Naive thymus-derived CD4-positive, alpha-beta T cell (primary cell): ENCODE results near the gene SLC44A1. TPM values are rescaled to one million over a fixed set of nuclear protein-coding genes. Genes with fewer than 3 reads are reported as not detected.

Source experiments
- ATAC-seq: fragments of 150-1000 bp; cut with Tn5 transposase; 2 replicates; pipeline ENCODE4 v1.10.0; 2021; ENCODE audit warnings: mild to moderate bottlenecking, moderate library complexity
- CTCF ChIA-PET: fragments of 350-600 bp; sonication (Branson Sonifier 250); formaldehyde crosslinking; loops from one replicate; lab custom pipeline; 2021; ENCODE audit warnings: antibody characterized with exemption; lab: Charles Lee
- POLR2A ChIA-PET: fragments of 350-600 bp; sonication (Branson Sonifier 250); formaldehyde crosslinking; loops from one replicate; lab custom pipeline; 2021; ENCODE audit warnings: antibody characterized with exemption, inconsistent platforms; lab: Charles Lee
- DNase-seq, 9 donors: peaks; one replicate each; pipeline versions ENCODE4 v3.0.0 to v3.0.0-alpha.2; 2020 to 2022; ENCODE audit warnings: mixed read lengths in 1 of 9
- H3K27ac ChIP-seq: one replicate; pipeline ENCODE4 v1.7.0; 2013; ENCODE audit warnings: mild to moderate bottlenecking, low read depth, low read length, moderate library complexity
- H3K27me3 ChIP-seq, 2 donors: one replicate each; pipeline ENCODE4 v1.7.0; 2013; ENCODE audit warnings: low read length in 2 of 2, mild to moderate bottlenecking in 2 of 2, moderate library complexity in 2 of 2; ENCODE audit not compliant: control insufficient read depth in 2 of 2, insufficient read depth in 2 of 2
- H3K36me3 ChIP-seq, 3 experiments: 1 replicate in 2 of 3; 2 replicates in 1 of 3; pipeline ENCODE4 v1.7.0; 2013; ENCODE audit warnings: low read length in 3 of 3, mild to moderate bottlenecking in 3 of 3, moderate library complexity in 1 of 3; ENCODE audit not compliant: insufficient read depth in 3 of 3, control insufficient read depth in 2 of 3
- H3K4me1 ChIP-seq, 2 donors: one replicate each; pipeline ENCODE4 v1.7.0; 2013; ENCODE audit warnings: low read length in 2 of 2, mild to moderate bottlenecking in 2 of 2, moderate library complexity in 1 of 2; ENCODE audit not compliant: control insufficient read depth in 2 of 2, insufficient read depth in 2 of 2
- H3K4me3 ChIP-seq: 2 replicates; pipeline ENCODE4 v1.7.0; 2013; ENCODE audit warnings: mild to moderate bottlenecking, low read length
- H3K9me3 ChIP-seq, 3 experiments: 1 replicate in 2 of 3; 2 replicates in 1 of 3; pipeline ENCODE4 v1.7.0; 2013; ENCODE audit warnings: low read length in 3 of 3; ENCODE audit not compliant: control insufficient read depth in 2 of 3
- H3K27ac Mint-ChIP-seq, 9 donors: one replicate each; pipeline ENCODE4 v1.8.0; 2020 to 2022; ENCODE audit warnings: mixed read lengths in 9 of 9, mild to moderate bottlenecking in 8 of 9, moderate library complexity in 5 of 9, inconsistent platforms in 2 of 9
- H3K27me3 Mint-ChIP-seq, 5 donors: one replicate each; pipeline ENCODE4 v1.8.0; 2021 to 2022; ENCODE audit warnings: mixed read lengths in 5 of 5, mild to moderate bottlenecking in 1 of 5
- H3K36me3 Mint-ChIP-seq, 5 donors: one replicate each; pipeline ENCODE4 v1.8.0; 2020 to 2022; ENCODE audit warnings: mixed read lengths in 5 of 5, mild to moderate bottlenecking in 3 of 5, inconsistent platforms in 1 of 5
- H3K4me1 Mint-ChIP-seq, 7 donors: one replicate each; pipeline ENCODE4 v1.8.0; 2020 to 2022; ENCODE audit warnings: mixed read lengths in 7 of 7, mild to moderate bottlenecking in 3 of 7, inconsistent platforms in 1 of 7
- H3K4me3 Mint-ChIP-seq, 10 donors: one replicate each; pipeline ENCODE4 v1.8.0; 2020 to 2022; ENCODE audit warnings: mild to moderate bottlenecking in 10 of 10, mixed read lengths in 10 of 10, moderate library complexity in 6 of 10, inconsistent platforms in 2 of 10
- H3K9me3 Mint-ChIP-seq, 11 donors: one replicate each; pipeline ENCODE4 v1.8.0; 2020 to 2022; ENCODE audit warnings: mixed read lengths in 11 of 11, mild to moderate bottlenecking in 4 of 11, inconsistent platforms in 1 of 11, moderate library complexity in 1 of 11
- intact Hi-C, 2 donors: fragments of 100-400 bp; cut with micrococcal nuclease; formaldehyde crosslinking; loops; one replicate each; pipeline ENCODE4 v1.15.1; 2023
- polyA plus RNA-seq, 2 donors: library from polyadenylated mRNA; unstranded; fragments of 300-500 nt; fragmentation: Illumina TruSeq; gene quantifications; one replicate each; pipeline ENCODE4 v1.2.3, GENCODE V29; 2021
- total RNA-seq, 6 experiments: library from RNA in 5 of 6; stranded (reverse) in 5 of 6; gene quantifications; 1 replicate in 5 of 6; 2 replicates in 1 of 6; pipeline ENCODE4 v1.2.3 and lab custom pipeline; 2021 to 2026

SLC44A1 gene
- total and polyA plus RNA-seq, 7 experiments from 2014 or later: 7.7 to 21.8 (median 13.7) TPM

DNA sequence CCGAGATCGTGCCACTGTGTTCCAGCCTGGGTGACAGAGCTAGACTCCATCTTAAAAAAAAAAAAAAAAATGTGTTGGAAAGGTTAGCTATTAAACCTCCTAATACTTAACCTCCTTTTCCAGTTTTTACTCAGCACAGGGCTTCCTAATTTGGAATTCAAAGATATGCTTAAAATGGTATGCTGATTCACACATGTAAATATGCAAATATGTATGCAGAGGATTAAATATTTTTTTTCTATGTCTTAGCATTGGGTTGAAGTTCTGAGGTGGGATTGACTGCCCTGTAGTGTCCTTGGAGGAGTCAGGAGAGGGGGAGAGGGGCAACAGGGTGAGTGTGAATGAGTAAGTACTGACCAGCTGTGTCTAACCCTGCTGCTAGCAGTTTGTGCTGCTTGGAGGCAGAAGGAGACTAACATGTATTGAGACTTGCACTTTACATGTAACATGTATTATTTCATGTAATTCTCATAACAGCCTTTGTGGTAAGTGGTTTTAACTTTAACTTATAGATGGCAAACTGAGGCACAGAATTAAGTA is 63.2 kb downstream of the SLC44A1 start:
- no peak for ATAC-seq
- no peak overlapping the region for H3K27ac ChIP-seq
- POLR2A ChIA-PET: no interaction called here
- no peaks in the 10 kb centered on the region for H3K9me3 ChIP-seq
- no peaks in the 10 kb centered on the region for H3K4me1 ChIP-seq
- DNase-seq: no peak
- Mint-ChIP-seq H3K9me3 (no peaks in the 10 kb centered on the region), H3K36me3 (peaks cover 0 to 43% (median 22%) of the 10 kb centered on the region in 5 donors), H3K4me3 (no peak overlapping the region), H3K27ac (no peak overlapping the region), H3K4me1 (peaks cover 0 to 12% (median 6%) of the 10 kb centered on the region in 7 donors), H3K27me3 (no peaks in the 10 kb centered on the region)
- peaks cover 0 to 3% (median 0%) of the 10 kb centered on the region in 3 experiments for H3K36me3 ChIP-seq
- CTCF ChIA-PET: no interaction called here
- intact Hi-C loops: no loop called here
- no peak overlapping the region for H3K4me3 ChIP-seq
- no peaks in the 10 kb centered on the region for H3K27me3 ChIP-seq

DNA sequence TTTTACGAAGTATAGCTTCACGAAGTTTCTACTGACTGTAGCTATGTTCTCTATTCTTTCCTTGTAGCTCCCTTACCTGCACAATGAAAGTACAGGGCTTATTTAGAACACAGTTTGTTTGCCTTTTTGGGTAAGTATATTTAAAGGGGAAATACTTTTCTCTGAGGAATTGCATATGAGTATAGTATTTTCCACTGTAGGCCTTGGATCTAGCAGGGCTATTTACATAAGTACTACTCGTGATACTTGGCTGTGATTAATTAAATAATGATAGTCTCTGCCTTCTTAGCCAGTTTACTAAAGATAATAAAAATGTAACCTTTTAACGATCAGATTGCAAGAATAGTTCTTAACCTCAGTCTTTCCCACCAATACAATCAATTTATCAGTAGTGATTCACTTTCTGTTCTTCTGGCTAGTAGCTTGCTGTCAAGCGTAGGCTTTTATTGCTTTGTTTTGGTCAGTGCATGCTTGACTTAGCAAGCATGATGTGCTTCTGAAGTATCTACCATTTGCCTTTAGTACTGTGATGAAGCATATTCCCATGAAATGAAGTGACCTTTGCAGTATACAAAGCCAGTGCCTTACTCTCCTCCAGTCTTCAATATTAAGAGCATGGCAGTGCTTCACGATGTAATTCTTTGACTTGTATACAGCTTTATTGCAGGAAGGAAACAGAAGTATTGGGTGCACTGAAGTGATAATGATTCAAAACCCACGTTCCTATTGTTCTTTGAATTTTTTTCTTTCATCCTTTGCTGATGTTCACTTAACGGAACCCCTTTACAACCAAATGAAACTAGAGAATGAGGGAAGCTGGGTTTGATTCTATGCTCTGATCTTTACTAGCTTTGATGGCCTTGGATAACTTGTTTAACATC is 64.2 kb downstream of the SLC44A1 start:
- Histone ChIP-seq H3K9me3 (no peaks in the 10 kb centered on the region), H3K4me3 (no peak overlapping the region), H3K27ac (no peak overlapping the region), H3K27me3 (no peaks in the 10 kb centered on the region), H3K36me3 (peaks cover 0 to 3% (median 0%) of the 10 kb centered on the region in 3 experiments), H3K4me1 (no peaks in the 10 kb centered on the region)
- intact Hi-C loops: no loop called here
- no peak overlapping the region for H3K4me3 Mint-ChIP-seq
- H3K36me3 Mint-ChIP-seq: peaks cover 0 to 41% (median 21%) of the 10 kb centered on the region in 5 donors
- H3K4me1 Mint-ChIP-seq: peaks cover 0 to 10% (median 3%) of the 10 kb centered on the region in 7 donors
- ATAC-seq: no peak
- no peaks in the 10 kb centered on the region for H3K27me3 Mint-ChIP-seq
- H3K9me3 Mint-ChIP-seq: no peaks in the 10 kb centered on the region
- ChIA-PET CTCF (interaction anchor here (1.4 kb wide), 1 partner anchor 10 kb away, joined by 4 read pairs; no protein-coding TSS in a partner anchor), POLR2A (no interaction called here)
- DNase-seq: no peak
- H3K27ac Mint-ChIP-seq: no peak overlapping the region

DNA sequence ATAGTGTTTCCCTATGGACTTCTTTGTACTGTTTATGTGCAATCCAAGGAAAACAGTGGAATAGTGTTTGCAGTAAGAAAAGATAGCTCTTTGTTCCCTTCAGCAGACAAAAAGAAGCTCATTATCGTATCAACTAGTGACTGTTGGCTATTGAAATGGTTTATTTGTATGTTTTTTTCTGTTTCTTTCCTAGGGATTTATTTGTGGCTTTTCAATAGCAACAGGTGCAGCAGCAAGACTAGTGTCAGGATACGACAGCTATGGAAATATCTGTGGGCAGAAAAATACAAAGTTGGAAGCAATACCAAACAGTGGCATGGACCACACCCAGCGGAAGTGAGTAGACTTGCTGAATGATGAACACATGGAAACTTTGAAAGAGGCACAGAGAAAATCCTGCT is 65.1 kb downstream of the SLC44A1 start:
- H3K4me1 Mint-ChIP-seq: peaks cover 0 to 10% (median 0%) of the 10 kb centered on the region in 7 donors
- peaks cover 0 to 43% (median 26%) of the 10 kb centered on the region in 5 donors for H3K36me3 Mint-ChIP-seq
- no peak overlapping the region for H3K4me3 Mint-ChIP-seq
- H3K9me3 ChIP-seq: no peaks in the 10 kb centered on the region
- no peaks in the 10 kb centered on the region for H3K4me1 ChIP-seq
- H3K27me3 Mint-ChIP-seq: no peaks in the 10 kb centered on the region
- no peaks in the 10 kb centered on the region for H3K9me3 Mint-ChIP-seq
- peaks cover 0 to 3% (median 0%) of the 10 kb centered on the region in 3 experiments for H3K36me3 ChIP-seq
- intact Hi-C loops: no loop called here
- no peaks in the 10 kb centered on the region for H3K27me3 ChIP-seq
- H3K27ac Mint-ChIP-seq: no peak overlapping the region
- ATAC-seq: no peak
- POLR2A ChIA-PET: interaction anchor here (0.5 kb wide), 1 partner anchor 156 kb away, joined by 4 read pairs; no protein-coding TSS in a partner anchor
- H3K4me3 ChIP-seq: no peak overlapping the region
- CTCF ChIA-PET: interaction anchor here (1.4 kb wide), 1 partner anchor 9 kb away, joined by 4 read pairs; no protein-coding TSS in a partner anchor
- H3K27ac ChIP-seq: no peak overlapping the region
- DNase-seq: no peak

DNA sequence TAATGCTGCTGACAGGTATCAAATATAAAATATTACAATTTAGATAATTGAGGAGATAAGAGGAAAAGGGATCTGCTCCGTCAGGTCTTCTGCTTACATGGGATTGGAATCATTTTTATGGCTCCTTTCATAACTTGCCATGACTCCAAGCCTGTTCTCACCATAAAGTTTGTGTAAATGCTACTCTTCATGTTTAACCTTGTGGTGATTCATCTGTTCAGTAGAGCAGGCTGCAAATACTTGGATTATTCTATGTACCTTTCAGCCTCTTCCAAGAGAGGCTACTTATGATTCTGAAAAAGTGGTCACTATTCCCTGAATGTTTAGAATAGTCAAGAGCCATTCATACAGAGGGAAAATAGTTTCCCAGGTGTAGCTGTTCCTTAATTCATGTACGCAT is 66.9 kb downstream of the SLC44A1 start:
- ChIA-PET CTCF (no interaction called here), POLR2A (no interaction called here)
- no peaks in the 10 kb centered on the region for H3K27me3 Mint-ChIP-seq
- no peak overlapping the region for H3K4me3 Mint-ChIP-seq
- no peaks in the 10 kb centered on the region for H3K9me3 Mint-ChIP-seq
- peaks cover 0 to 6% (median 0%) of the 10 kb centered on the region in 7 donors for H3K4me1 Mint-ChIP-seq
- Histone ChIP-seq H3K36me3 (peaks cover 0 to 3% (median 0%) of the 10 kb centered on the region in 3 experiments), H3K9me3 (no peaks in the 10 kb centered on the region), H3K4me3 (no peak overlapping the region), H3K27ac (no peak overlapping the region), H3K27me3 (no peaks in the 10 kb centered on the region), H3K4me1 (no peaks in the 10 kb centered on the region)
- DNase-seq: no peak
- H3K36me3 Mint-ChIP-seq: peaks cover 0 to 53% (median 26%) of the 10 kb centered on the region in 5 donors
- ATAC-seq: no peak
- intact Hi-C loops: no loop called here
- no peak overlapping the region for H3K27ac Mint-ChIP-seq

DNA sequence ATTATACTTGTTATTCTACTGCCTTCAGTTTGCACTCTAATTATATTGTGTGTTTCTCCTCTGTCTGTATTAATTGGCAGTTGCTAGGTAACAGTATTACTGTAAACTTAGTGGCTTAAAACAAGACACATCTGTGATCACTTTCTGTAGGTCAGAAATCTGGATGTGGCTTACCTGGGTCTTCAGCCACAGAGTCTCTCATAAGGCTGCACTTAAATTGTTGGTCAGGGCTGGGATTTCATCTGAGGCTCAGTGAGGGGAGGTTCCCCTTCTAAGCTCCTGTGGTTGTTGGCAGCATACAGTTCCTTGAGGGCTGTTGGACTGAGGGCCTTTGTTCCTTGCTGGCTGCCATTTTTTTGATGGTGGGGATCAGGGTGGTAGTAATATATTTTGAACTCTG is 68.8 kb downstream of the SLC44A1 start:
- ChIA-PET POLR2A (no interaction called here), CTCF (no interaction called here)
- Histone ChIP-seq H3K9me3 (no peaks in the 10 kb centered on the region), H3K36me3 (peaks cover 0 to 3% (median 0%) of the 10 kb centered on the region in 3 experiments), H3K27me3 (no peaks in the 10 kb centered on the region), H3K4me3 (no peak overlapping the region), H3K4me1 (no peaks in the 10 kb centered on the region), H3K27ac (no peak overlapping the region)
- intact Hi-C loops: no loop called here
- H3K4me3 Mint-ChIP-seq: no peak overlapping the region
- no peaks in the 10 kb centered on the region for H3K9me3 Mint-ChIP-seq
- no peak overlapping the region for H3K27ac Mint-ChIP-seq
- no peaks in the 10 kb centered on the region for H3K27me3 Mint-ChIP-seq
- H3K4me1 Mint-ChIP-seq: peaks cover 0 to 6% (median 0%) of the 10 kb centered on the region in 7 donors
- ATAC-seq (no peak), DNase-seq (no peak)
- H3K36me3 Mint-ChIP-seq: peaks cover 0 to 59% (median 26%) of the 10 kb centered on the region in 5 donors

DNA sequence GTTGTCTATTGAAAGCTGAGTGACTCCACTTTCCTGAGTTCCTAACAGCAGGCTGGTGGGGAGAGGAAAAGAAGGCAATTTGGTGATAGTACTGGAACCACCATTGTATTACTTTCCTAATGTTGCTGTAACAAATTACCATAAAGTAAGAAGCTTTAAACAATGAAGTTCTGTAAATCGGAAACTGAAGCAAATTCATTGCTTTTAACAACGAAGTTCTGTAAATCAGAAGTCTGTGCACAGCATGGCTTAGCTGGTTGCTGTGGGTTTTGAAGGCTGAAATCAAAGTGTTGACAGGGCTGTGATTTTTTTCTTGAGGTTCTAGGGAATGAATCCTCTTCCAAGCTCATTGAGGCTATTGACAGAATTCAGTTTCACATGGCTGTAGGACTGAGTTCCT is 72.3 kb downstream of the SLC44A1 start:
- H3K4me3 Mint-ChIP-seq: no peak overlapping the region
- no peaks in the 10 kb centered on the region for H3K9me3 Mint-ChIP-seq
- Histone ChIP-seq H3K27me3 (no peaks in the 10 kb centered on the region), H3K4me1 (no peaks in the 10 kb centered on the region), H3K4me3 (no peak overlapping the region), H3K9me3 (no peaks in the 10 kb centered on the region), H3K27ac (no peak overlapping the region), H3K36me3 (no peaks in the 10 kb centered on the region)
- peaks cover 0 to 58% (median 21%) of the 10 kb centered on the region in 5 donors for H3K36me3 Mint-ChIP-seq
- no peak overlapping the region for H3K27ac Mint-ChIP-seq
- intact Hi-C loops: no loop called here
- no peak for ATAC-seq
- ChIA-PET POLR2A (no interaction called here), CTCF (no interaction called here)
- H3K27me3 Mint-ChIP-seq: no peaks in the 10 kb centered on the region
- DNase-seq: no peak
- H3K4me1 Mint-ChIP-seq: no peaks in the 10 kb centered on the region
